COLO829 (cell line): ENCODE measurements around the gene MUS81.

Experiments
- DNase-seq: peaks from one replicate; pipeline ENCODE4 v3.0.0; 2012; ENCODE audit warnings: low spot score

The MUS81 gene

DNA sequence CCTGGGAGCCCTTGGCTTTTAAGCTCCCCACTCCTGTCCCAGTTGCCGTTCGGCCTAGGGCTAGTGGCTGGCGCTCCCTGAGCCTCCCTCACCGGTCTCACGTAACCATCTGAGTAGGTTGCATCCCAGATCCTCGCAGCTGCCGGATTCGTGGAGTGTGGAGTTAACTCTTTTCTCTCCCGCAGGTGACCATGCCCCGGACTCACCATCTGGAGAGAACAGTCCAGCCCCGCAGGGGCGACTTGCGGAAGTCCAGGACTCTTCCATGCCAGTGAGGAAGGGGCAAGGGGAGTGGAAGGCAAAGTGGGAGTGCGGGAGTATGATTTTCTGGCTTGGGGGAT, 902 bp downstream of the MUS81 start:
- no peak for DNase-seq

DNA sequence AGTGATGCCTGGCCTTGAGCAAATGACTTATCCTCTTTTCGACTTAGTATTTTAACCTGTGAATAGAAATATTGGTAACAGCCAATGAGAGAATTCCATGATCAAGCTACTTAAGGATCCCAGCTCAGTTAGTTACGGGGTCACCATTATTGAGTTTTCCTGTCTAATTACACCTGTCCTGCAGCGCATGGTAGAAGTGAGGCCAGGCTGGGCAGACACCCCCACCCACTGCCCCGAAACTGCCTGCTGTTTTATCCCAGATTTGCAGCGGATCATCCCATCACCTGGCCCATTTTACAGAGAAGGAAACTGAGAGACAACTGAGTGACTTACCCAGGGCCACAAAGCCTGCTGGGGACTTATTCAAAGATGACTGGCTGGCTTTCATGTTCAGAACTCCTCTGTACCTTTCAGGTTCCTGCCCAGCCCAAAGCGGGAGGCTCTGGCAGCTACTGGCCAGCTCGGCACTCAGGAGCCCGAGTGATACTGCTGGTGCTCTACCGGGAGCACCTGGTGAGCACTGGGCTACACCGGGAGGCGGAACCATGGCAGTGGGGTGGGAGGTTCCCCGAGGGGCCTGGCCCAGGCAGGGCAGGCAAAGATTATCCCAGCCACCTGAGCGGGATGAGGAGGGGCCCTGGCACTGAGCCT, 1.4 kb downstream of the MUS81 start:
- no peak for DNase-seq

DNA sequence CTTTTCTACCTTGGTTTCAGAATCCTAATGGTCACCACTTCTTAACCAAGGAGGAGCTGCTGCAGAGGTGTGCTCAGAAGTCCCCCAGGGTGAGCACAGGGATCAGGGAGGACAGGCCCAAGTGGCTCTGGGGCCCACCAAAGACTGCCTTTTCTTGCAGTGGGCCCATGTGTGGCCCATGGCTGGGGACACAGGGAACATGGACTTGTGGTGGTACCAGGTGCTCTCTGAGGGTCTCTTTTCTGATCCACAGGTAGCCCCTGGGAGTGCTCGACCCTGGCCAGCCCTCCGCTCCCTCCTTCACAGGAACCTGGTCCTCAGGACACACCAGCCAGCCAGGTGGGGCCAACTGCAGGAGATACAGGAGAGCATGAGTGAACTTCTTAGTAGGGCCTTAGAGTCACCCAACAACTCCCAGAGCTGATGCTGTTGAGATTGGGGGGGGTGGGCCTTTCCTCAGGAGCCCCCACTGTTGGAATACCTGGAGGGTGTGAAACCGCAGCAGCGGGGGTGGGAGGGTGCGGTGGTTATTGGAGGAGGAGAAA, 2.0 kb downstream of the MUS81 start:
- DNase-seq, result no peak

DNA sequence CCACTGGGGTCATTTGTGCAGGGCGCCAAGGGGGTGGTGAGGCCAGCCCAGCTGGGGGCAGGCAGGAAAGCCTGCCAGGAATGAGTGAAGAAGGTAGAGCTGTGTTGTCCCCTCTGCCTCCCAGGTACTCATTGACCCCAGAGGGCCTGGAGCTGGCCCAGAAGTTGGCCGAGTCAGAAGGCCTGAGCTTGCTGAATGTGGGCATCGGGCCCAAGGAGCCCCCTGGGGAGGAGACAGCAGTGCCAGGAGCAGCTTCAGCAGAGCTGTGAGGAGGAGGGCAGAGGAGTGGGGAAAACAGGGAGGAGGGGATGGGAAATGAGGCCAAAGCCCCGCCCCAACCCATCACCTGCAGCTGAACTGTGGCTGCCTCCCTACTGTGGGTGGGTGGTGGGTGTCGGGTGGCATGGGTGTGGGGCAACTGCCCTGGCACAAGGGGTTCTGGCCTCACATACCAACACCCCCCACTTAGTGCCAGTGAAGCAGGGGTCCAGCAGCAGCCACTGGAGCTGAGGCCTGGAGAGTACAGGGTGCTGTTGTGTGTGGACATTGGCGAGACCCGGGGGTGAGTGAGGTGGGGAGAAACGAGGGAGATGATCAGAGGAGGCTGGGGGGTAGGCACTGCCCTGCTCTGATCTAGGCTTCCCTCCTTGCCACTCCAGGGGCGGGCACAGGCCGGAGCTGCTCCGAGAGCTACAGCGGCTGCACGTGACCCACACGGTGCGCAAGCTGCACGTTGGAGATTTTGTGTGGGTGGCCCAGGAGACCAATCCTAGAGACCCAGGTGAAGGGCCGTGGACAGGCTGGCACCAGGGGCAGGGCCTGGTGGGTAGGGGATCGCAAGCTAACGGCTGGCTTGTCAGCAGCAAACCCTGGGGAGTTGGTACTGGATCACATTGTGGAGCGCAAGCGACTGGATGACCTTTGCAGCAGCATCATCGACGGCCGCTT, 3.0 kb downstream of the MUS81 start:
- DNase-seq, result no peak

DNA sequence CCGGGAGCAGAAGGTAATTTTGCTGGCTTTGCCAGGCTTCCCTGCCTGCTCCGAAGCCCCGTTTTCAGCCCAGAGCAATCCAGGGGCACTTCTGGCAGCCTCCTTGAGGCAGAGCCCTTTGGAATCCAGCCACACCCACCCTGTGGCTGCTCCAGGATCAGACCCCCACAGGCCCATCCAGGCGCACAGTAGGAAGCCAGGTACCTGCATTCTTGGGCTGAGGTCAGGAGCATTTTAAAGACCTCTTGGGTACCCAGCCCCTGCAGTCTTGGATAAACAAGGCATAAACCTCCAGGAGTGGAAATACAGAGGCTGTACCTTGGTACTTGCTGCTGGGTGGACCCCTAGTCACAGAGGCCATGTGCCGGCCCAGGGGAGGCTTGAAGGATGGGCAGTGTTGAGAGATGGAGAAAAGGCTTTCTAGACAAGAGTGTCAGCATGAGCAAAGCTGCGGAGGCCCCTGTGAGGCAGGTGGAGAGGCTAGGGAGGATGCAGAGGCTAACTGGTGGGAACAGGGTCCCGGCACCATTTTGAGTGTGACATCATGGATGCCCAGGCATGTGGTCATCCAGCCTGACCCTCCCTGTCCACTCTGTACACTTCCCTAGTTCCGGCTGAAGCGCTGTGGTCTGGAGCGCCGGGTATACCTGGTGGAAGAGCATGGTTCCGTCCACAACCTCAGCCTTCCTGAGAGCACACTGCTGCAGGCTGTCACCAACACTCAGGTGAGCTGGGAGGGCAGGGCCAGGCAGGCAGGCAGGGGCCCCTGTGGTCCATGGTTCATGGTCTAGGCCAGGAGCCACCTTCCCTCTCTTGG, 3.9 kb downstream of the MUS81 start:
- no peak for DNase-seq

DNA sequence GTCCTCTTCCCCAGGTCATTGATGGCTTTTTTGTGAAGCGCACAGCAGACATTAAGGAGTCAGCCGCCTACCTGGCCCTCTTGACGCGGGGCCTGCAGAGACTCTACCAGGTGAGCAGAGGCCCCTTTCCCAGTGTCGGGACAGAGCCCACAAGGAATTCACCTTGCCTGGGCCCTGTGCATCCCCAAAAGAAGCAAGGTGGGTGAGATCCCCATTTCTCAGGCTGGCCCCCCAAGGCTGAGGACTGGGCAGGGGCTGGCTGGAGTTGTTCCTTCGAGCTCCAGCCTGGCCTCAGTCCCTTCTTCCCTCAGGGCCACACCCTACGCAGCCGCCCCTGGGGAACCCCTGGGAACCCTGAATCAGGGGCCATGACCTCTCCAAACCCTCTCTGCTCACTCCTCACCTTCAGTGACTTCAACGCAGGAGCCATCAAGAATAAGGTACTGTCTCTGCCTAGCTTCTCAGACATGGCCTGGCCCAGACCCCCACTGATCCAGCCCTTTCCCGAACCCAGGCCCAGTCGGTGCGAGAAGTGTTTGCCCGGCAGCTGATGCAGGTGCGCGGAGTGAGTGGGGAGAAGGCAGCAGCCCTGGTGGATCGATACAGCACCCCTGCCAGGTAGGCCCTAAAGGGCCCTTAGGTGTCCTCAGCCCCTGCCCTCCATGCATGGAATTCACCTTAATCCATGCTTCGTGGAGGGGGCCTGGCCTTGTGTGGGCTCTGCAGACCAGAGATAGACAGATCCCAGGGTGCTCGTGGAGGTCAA, 4.7 kb downstream of the MUS81 start:
- no peak for DNase-seq

DNA sequence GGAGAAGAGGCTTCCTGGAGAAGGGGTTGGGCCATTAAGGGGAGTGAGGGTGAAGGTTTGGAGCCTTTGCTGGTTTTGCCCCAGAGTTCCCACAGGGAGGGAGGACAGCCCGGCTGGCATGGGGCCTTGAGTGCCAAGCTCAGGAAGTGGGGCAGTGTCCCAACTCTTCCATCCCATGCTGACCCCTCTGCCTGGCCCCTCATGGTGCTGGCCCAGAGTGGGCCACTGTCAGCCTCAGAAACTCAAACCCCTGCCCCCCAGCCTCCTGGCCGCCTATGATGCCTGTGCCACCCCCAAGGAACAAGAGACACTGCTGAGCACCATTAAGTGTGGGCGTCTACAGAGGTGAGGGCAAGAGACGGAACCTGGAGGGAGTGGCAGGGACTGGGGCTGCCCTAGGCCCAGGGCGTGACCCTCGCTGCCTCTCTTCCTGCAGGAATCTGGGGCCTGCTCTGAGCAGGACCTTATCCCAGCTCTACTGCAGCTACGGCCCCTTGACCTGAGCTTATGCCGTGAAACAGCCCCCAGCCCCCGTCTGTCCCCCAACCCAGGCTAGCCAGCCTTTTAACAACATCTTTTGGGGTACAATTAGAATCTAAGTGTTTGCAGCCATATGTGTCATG, 5.4 kb downstream of the MUS81 start:
- no peak for DNase-seq

DNA sequence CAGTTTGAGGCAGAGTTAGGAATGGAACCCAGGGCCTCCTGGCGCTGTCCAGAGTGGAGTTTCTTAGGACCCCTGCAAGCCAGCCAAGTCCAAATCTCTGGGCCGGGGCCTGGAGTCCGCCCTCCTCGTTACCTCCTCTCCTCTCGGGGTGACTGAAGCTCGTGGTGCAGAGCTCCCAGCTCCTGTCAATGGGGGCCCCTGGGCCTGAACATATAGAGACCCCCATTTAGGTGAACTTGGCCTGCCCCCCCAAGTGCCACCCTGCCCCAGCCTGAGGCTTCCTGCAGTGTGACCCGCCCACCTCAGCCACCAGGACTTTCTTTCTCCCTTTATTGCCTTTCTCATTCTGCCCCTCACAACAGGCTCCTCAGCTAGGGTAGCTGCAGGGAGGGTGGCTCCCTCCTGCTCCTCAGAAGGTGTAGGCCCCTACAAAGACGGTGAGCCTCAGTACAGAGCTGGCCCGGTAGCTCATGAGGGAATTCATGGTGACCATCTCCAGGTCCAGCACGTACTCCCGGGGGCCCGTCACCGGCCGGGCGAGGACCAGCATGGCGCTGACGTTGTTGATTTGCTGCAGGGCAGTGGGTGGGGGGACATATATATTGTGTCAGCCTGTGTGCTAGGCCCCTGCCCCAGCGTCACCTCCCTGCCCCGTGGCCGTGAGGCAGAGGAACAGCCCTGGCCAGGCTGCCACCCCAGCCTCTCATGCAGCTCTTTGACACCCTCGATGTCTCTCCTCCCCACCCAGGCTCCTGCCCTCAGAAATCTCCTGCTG, 6.5 kb downstream of the MUS81 start:
- no peak for DNase-seq

DNA sequence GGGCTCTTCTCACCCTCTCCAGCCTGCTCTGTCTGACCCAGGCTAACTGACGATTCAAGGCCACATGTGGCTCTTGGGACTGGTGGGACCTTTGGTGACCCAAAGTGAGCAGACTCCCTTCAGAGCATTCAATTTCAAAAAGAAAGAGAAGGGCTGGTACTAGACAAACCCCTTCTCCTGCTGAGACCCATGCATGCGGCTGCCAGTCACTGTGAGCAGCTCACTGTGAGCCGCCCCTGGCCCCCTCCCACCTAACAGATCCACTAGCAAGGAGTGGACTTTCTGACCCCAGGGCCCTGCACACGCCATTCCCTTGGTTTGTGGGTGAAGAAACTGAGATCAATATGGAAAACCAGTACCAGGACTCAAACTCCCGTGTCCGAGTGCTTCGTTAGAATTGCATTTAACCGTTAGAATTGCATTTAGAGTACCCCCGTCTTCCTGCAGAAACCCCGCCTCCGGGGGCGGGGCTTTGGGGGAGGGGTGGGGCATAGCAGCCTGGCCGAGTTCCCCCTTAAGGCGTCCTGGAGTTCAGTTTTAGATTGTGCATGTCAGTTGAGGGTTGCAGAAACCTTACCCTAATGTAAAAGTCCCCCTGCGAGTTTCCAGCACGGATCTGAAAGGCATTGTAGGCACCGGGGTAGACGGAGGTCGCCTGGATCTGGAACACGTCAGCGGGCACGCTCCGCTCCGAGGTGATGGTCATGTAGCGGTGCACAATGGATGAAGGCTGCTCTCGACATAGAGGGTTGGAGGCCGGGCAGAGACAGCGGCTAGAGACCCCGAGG, 7.2 kb downstream of the MUS81 start:
- no peak for DNase-seq

DNA sequence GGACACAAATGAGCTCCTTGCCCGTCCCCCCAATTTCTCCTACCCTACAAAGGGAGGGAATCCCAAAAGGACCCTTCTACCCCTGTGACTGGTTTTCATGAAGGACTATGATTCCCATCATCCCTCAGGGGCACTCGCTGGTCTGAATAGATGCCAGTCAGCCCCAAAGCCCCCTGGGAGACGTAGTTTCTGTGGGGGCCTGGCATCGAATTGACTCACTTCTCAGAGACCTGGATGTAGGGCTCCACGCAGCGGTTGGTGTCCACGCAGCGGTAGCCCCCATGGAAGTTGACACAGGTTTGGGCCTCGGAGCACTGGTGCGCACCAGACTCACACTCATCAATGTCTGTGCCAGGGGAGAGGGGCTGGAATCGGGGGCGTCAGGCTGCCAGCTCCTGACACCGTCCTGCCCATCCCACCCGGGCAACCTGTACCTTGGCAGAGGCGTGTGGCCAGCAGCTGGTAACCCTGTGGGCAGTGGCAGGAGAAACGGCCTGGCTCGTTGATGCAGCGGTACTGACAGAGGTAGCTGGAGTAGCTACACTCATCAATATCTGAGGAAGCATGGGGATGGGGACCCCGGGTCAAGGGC, 7.9 kb downstream of the MUS81 start:
- DNase-seq, result no peak

DNA sequence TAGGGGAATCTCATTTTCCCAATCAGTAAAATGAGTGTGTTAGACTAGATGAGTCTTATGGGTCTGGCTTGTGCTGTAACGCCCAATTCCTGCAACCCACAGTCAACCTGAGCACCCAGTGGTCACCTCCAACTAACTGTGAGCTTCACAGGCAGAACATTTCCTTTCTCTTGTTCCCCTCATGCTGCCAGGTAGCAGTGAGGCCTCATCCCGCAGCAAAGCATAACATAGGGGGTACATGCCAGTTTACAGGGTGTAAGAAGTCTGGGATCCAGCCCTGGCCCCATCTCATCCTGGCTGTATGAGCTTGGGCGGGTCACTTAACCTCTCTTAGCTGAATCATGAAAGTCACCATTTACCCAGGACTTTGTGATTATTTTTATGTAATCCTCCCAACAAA, 8.7 kb downstream of the MUS81 start:
- DNase-seq, result no peak

DNA sequence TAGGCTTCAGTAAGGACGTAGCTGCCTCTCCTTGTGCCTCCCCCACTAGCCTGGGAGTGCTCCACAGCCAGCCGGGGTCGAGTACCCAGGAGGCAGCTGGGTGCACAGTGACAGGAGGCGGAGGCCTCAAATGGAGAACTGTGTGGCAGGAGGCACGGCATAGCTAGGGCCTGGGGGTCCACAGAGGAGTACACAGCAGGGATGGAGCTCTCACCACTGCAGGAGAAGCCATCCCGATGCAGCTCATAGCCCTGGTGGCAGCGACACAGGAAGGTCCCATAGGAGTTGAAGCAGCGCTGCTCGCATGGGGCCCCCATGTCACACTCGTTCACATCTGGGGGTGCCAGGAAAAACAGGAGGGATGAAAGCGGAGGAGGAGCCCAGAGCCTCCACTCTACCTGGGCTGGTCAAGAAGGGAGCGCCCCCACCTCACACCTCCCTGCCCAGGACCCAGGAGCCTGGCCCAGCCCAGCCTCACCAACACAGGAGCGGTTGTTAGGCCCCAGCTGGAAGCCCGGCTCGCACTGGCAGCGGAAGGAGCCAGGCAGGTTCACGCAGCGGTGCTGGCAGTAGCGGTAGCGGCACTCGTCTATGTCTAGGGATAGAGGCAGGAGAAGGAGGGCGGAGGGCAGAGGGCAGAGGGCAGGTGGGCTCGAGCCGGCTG, 9.5 kb downstream of the MUS81 start:
- DNase-seq, result no peak

DNA sequence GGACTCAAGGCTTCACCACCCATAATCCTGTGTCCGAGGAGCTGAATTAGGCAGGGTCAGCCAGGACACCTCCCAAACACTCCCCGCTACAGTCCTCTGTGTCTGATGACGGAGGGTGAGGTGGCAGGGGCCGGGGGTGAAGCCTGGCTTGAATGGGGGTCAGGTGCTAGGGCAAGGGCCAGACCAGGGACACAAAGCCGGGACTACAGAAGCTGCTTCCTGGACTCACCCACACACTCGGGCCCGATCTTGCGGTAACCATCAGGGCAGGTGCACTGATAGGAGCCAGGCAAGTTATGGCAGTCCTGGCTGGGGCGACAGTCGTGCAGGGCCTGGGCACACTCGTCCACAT, 10.1 kb downstream of the MUS81 start:
- DNase-seq, result no peak

DNA sequence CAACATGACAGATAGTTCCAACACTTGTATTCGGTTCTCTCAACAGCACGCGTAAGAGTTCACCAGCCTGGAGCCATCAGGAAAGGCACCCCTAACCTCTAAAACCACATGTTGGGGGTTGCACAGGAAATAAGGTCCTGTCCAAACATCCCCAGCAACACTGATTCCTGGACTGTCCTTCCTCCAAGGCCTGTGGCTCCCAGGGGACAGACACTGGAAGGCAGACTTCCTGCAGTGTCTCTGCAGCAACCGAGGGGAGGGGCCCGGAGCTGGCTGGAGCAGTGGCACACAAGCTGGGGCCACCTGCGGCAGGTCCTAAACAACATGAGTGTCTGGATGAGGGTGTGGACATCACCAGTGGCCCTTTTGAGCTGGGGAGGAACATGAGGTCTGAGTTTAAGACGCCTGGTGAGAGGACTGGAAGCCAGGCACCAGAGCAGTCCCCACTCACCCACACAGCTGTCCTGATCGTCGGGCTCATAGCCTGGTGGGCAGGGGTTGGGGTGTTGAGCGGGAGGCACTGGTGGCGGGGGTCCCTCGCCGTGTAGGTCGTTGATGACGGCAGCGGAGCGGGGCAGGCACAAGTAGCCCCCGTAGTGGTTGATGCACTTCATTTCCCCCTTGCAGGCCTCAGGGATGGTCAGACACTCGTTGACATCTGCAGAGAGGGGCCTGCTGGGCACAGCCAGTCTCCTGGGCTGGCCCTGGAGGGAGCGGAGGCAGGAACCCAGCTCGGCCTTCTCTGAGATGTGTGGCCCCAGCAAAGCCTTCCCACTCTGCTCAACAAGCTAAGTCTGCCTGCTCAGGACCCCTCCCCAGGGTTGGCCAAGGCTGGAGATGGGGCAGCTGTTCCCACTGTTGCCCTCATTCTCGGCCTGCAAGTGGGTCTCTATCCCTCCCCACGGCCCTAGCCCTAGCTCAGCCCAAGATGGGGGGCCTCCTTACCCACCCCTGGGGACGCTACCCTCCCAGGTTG, 10.8 kb downstream of the MUS81 start:
- no peak for DNase-seq

DNA sequence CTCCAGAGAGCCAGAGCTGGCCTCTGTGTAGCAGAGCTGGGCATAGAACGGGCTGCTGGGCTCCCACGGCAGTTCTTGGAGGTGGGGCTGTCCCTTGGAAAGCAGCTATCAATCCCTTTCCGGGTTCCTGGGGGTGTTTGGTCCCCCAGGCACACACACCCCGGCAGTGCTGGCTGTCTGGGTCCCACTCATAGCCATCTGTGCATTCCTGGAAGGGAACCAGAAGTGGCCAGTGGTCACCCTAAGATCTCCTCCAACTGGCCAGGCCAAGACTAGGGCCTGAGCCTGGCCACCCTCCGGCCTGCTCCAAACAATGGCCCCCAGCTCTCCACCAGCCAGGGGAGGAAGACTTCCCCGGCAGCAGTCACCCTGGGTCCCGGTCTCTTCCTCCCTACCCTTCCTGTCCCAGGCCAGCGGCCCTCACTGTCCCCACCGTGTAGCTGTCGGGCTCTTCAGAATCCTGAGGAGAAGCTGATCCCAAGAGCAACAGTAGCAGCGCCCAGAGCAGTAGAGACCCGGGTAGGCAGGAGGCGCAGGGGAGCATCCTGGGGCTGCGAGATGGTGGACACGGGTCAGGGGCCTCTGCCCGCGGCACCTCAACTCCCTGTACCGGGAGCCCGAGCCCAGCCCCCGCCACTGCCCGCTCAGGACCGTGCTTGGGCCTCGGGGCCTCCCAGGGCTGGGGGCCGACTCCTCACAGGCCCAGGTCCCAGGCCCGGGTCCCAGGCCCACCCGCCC, 11.7 kb downstream of the MUS81 start:
- DNase-seq, result no peak

DNA sequence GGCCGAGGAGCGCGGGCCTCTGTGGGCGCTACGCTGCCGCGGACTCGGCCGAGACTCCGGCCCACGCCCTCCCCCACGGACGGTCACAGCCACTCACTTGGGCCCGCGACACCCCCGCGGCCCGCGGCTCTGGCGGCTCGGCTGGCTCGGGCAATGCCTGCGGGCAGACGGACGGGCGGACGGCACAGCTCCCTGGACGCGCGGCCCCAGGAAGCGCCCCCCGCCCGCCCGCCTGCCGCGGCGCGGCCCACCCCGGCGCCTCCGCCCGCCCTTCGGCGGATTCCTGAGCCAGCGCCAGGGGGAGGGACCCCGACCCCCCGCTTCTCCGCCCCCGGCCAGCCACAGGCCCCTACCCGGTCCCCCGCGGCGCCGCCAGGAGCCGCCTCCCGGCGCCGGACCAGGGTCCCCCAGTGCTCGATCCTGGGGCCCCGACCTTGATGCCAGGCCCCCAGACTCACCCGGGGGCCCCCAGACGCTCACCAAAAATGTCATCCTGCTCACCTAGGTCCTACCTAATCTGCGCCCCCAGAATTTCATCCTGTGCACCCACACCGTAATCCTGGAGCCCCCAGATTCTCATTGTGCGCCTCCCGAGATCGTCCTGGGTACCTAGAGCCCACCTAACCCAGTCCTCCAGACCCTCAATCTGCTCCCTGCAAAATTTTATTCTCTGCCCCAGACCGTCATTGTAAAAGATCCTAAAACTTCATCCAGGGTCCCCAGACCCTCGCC, 12.5 kb downstream of the MUS81 start, which contains the start of gene EFEMP2:
TSS of gene EFEMP2 (minus strand) at position 215 of the 732 bp plus-strand sequence. CDS start 446 bp downstream, outside the sequence.
- DNase-seq, result no peak
